AG20443 (cell line): ENCODE data around the gene SPATA17.

ENCODE experiments used
- DNase-seq: peaks from one replicate; pipeline ENCODE4 v3.0.0; 2012; ENCODE audit warnings: low spot score, mixed read lengths

SPATA17 gene

GRCh38 chr1:217917281-217917887 lies 286.2 kb downstream of the SPATA17 start:
- DNase-seq, result no peak

- DNase-seq, result peak; percentile 34
These were observed 288.7 kb downstream of the SPATA17 start for GRCh38 chr1:217919683-217920388.
